GM12801 (cell line): ENCODE results near the gene DMD.

Experiments
- TF ChIP-seq, protein P1 (sequence below): IDR thresholded peaks from one replicate; pipeline ENCODE4 v1.5.1; 2011; ENCODE audit warnings: control low read depth; ENCODE audit not compliant: insufficient read length; ENCODE audit errors: extremely low read depth

Gene DMD

DNA sequence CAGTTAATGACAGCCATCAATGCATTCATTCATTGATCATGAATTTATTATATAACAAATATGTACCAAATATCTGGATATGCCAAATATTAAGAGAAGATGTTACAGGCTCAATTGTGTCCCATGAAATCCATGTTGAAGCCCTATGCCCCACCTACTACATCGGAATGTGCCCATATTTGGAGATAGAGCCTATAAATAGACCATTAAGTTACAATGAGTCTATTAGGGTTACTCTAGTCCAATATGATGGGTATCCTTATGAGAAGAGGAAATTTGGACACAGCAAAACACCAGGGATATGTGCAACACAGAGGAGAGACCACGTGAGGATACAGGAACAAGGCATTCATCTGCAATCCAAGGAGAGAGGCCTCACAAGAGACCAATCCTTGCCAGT lies 634.5 kb downstream of the DMD start:
- TF ChIP-seq, protein P1, sequence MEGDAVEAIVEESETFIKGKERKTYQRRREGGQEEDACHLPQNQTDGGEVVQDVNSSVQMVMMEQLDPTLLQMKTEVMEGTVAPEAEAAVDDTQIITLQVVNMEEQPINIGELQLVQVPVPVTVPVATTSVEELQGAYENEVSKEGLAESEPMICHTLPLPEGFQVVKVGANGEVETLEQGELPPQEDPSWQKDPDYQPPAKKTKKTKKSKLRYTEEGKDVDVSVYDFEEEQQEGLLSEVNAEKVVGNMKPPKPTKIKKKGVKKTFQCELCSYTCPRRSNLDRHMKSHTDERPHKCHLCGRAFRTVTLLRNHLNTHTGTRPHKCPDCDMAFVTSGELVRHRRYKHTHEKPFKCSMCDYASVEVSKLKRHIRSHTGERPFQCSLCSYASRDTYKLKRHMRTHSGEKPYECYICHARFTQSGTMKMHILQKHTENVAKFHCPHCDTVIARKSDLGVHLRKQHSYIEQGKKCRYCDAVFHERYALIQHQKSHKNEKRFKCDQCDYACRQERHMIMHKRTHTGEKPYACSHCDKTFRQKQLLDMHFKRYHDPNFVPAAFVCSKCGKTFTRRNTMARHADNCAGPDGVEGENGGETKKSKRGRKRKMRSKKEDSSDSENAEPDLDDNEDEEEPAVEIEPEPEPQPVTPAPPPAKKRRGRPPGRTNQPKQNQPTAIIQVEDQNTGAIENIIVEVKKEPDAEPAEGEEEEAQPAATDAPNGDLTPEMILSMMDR: no peak

DNA sequence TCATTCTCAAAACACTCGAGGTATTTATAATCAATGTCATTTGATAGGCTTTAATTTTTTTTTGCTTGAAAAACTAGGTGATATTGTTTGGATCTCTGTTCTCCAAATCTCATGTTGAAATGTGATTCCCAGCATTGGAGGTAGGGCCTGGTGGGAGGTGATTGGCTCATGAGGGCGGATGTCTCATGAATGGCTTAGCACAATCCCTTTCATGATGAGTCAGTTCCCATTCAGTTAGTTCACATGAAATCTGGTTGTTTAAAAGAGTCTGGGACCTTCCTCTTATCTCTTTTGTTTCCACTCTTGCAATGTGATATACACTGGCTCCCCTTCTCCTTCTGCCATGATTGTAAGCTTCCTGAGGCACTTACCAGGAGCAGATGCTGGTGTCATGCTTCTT lies 638.7 kb downstream of the DMD start:
- TF ChIP-seq, protein P1: no peak

DNA sequence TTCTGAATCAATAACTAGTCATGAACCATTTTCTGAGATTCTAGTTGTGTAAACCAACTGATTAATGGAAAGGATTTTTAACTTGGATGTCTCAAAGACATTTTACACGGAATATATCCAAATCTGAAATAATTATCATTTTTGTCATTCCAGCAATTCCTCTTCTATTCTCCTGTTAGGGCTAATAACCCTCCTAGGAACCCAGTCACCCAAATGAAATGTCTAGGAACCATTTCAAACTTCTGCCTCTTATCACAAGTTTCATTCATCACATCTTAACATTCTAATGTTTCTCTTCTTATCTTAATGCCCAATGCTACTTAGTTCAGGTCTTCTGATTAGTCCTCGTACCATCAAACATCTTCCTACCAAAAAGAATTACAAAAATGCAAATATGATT lies 639.8 kb downstream of the DMD start:
- TF ChIP-seq, protein P1: no peak

DNA sequence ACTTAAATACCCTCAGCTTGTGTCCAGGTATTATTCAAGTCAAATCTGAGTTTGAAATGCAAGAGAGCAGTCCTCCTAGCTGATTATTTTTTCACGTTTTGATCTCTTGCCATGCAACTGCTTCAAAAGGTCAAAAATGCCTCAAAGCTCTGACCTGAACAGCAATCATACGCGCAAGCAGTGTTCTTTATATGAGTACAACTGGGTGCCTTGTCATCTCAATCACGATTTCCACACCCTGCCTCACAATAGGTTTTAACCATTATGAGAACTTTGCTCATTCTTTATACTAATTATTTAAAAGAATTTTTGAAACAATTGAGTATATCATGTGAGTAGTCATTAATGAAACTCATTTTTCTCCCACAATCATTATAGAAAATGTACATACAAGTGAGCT lies 649.1 kb downstream of the DMD start:
- TF ChIP-seq, protein P1: no peak

DNA sequence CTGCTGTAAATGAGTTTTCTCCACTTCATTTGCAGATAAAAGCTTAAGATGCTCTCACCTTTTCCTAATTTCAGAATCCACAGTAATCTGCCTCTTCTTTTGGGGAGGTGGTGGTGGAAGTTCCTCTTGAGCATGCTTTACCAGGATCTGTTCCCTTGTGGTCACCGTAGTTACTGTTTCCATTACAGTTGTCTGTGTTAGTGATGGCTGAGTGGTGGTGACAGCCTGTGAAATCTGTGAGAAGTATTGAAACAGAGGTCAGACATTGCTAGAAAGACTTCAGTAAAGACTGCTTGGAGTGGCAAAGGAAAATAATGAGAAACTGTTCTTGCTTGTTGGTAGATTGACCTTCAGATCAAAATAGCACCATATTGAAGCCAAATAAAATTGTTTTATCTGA lies 666.2 kb downstream of the DMD start:
- TF ChIP-seq, protein P1: no peak

DNA sequence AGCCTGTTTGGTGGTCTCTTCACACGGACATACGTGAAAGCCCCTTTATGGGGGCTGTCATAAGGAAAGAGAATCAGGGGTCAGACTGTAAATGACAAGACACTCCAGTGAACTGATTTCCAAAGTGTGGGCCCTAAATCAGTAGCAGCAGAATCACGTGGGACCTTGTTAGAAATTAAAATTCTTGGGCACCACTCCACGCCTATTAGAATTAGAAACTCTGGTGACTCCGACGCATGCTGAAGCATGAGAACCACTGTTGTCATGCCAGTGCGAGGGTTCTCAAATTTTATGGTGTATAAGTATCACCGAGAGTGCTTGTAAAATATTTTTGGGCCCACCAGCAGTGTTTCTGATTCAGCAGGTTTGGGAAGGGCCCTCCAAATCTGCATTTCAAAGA lies 672.8 kb downstream of the DMD start:
- TF ChIP-seq, protein P1: no peak

DNA sequence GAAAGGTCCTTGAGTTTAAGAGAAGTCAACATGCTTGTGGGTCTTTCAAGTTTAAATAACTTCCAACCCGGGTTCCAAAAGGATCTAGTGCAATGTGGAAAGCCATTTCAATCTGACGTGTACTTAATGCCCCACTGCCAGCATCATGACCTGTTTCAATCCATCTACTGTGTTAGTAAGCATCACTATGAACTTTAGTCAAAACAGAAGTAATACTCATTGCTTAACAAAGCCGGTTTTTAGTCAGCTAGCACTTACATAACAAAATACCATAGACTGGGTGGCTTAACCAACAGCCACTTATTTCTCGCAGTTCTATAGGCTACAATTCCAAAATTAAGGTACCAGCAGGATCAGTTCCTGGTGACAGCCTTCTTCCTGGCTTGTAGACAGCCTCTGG lies 677.5 kb downstream of the DMD start:
- TF ChIP-seq, protein P1: no peak

DNA sequence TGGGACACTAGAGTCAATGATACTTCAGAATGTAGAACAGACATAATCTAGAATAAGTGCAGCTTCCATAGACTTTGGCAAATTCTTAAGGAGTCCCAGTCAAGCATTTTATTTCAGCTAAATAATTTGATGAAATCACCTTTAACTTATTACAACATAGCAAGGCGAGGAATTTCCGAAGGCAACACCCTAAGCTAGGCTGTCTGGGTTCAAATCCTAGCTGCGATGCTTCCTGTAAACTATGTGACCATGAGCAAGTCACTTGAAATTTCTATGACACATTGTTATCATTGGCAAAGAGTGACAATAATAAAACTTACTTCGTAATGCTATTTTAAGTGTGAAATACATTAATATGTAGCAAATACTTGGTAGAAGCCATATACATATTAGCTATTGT lies 679.1 kb downstream of the DMD start:
- TF ChIP-seq, protein P1: no peak
